HepG2 (cell line): ENCODE measurements around the gene PSD4. TPM values are rescaled to one million over a fixed set of nuclear protein-coding genes. Genes with fewer than 3 reads are reported as not detected.

Experiments
- polyA plus RNA-seq, 8 experiments: library from polyadenylated mRNA; depleted of rRNA in 3 of 8; stranded (reverse) in 7 of 8; unstranded in 1 of 8; fragments of >200 nt; fragmentation: Illumina TruSeq in 4 of 8; extraction: Trizol in 4 of 8; gene quantifications; 2 replicates each; pipeline versions ENCODE4 v1.2.1 to v1.2.3, GENCODE V29; 2011 to 2016; ENCODE audit warnings: low read depth in 4 of 8, missing spikeins in 1 of 8, mixed read lengths in 1 of 8; ENCODE audit not compliant: insufficient read depth in 1 of 8
- total RNA-seq, 5 experiments: library from RNA; depleted of rRNA; stranded (reverse); fragments of >200 nt; fragmentation: Illumina TruSeq; extraction: Trizol; gene quantifications; 2 replicates each; pipeline ENCODE4 v1.2.3, GENCODE V29; 2016; ENCODE audit warnings: low read depth in 1 of 5
- TF ChIP-seq, protein P1 (sequence below): sonication (generic); formaldehyde crosslinking; IDR thresholded peaks from 2 replicates; pipeline ENCODE4 v1.4.0; 2020; ENCODE audit warnings: low read depth, missing genetic modification reagents
- TF ChIP-seq, protein P2 (sequence below): fragments of 450-650 bp; IDR thresholded peaks from 2 replicates; pipeline ENCODE4 v1.6.1; 2017; ENCODE audit warnings: mild to moderate bottlenecking
- TF ChIP-seq, protein P3 (sequence below), 2 experiments: fragments of 450-650 bp in 1 of 2; sonication (generic) in 1 of 2; formaldehyde crosslinking in 1 of 2; IDR thresholded peaks; 2 replicates each; pipeline versions ENCODE4 v1.6.1 to v1.8.0; 2016 to 2022; ENCODE audit warnings: antibody characterized with exemption in 1 of 2, mild to moderate bottlenecking in 1 of 2, missing genetic modification reagents in 1 of 2
- TF ChIP-seq, protein P4 (sequence below): sonication (generic); formaldehyde crosslinking; IDR thresholded peaks from 2 replicates; pipeline ENCODE4 v1.8.1; 2023; ENCODE audit warnings: missing genetic modification reagents, mild to moderate bottlenecking, borderline replicate concordance

Gene PSD4
- total and polyA plus RNA-seq, 2 of the 13 experiments (the other 11 are each of a cell fraction or from before 2014, with no cell fraction given) = 5.8 to 9.4 TPM

DNA sequence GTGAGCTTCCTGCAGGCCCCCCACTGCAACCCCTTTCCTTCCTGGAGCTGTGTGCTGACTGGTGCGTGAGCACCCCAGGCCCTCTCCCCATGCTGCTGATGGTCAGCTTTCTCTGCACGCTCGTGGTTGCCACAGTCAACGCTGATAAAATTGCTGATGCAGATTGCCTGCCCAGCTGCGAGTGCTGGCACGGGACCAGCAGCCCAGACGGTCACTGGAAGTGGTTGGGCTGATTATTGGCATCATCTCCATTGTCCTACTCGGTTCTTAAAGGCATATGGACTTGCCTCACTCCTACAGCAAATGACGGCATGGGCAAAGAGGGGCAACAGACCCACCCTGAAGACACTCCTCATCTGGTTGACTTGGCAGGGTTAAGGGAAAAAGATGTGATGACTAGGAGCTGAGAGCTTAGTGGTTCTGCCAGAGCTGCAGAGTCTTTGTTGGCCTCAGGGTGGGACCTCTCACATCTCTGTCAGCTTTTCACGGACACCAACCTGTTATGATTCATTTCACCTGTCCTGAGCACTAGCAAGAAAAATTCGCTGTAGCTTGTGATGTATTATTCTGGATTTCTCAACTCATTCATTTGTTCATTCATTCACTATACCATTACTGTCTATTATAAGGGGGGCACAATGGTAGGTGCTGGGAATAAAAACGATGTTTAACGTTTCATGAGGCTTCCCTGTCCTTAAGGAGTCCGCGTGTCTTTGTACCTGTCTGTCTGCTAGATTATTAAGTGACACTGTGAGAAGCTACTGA lies 66.6 kb downstream of the PSD4 start (continued):
- TF ChIP-seq, protein P1, sequence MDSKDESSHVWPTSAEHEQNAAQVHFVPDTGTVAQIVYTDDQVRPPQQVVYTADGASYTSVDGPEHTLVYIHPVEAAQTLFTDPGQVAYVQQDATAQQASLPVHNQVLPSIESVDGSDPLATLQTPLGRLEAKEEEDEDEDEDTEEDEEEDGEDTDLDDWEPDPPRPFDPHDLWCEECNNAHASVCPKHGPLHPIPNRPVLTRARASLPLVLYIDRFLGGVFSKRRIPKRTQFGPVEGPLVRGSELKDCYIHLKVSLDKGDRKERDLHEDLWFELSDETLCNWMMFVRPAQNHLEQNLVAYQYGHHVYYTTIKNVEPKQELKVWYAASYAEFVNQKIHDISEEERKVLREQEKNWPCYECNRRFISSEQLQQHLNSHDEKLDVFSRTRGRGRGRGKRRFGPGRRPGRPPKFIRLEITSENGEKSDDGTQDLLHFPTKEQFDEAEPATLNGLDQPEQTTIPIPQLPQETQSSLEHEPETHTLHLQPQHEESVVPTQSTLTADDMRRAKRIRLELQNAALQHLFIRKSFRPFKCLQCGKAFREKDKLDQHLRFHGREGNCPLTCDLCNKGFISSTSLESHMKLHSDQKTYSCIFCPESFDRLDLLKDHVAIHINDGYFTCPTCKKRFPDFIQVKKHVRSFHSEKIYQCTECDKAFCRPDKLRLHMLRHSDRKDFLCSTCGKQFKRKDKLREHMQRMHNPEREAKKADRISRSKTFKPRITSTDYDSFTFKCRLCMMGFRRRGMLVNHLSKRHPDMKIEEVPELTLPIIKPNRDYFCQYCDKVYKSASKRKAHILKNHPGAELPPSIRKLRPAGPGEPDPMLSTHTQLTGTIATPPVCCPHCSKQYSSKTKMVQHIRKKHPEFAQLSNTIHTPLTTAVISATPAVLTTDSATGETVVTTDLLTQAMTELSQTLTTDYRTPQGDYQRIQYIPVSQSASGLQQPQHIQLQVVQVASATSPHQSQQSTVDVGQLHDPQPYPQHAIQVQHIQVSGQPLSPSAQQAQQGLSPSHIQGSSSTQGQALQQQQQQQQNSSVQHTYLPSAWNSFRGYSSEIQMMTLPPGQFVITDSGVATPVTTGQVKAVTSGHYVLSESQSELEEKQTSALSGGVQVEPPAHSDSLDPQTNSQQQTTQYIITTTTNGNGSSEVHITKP (CRISPR knock-in tag) = no peak
- TF ChIP-seq, protein P2, sequence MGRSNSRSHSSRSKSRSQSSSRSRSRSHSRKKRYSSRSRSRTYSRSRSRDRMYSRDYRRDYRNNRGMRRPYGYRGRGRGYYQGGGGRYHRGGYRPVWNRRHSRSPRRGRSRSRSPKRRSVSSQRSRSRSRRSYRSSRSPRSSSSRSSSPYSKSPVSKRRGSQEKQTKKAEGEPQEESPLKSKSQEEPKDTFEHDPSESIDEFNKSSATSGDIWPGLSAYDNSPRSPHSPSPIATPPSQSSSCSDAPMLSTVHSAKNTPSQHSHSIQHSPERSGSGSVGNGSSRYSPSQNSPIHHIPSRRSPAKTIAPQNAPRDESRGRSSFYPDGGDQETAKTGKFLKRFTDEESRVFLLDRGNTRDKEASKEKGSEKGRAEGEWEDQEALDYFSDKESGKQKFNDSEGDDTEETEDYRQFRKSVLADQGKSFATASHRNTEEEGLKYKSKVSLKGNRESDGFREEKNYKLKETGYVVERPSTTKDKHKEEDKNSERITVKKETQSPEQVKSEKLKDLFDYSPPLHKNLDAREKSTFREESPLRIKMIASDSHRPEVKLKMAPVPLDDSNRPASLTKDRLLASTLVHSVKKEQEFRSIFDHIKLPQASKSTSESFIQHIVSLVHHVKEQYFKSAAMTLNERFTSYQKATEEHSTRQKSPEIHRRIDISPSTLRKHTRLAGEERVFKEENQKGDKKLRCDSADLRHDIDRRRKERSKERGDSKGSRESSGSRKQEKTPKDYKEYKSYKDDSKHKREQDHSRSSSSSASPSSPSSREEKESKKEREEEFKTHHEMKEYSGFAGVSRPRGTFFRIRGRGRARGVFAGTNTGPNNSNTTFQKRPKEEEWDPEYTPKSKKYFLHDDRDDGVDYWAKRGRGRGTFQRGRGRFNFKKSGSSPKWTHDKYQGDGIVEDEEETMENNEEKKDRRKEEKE = no peak
- TF ChIP-seq, protein P3, sequence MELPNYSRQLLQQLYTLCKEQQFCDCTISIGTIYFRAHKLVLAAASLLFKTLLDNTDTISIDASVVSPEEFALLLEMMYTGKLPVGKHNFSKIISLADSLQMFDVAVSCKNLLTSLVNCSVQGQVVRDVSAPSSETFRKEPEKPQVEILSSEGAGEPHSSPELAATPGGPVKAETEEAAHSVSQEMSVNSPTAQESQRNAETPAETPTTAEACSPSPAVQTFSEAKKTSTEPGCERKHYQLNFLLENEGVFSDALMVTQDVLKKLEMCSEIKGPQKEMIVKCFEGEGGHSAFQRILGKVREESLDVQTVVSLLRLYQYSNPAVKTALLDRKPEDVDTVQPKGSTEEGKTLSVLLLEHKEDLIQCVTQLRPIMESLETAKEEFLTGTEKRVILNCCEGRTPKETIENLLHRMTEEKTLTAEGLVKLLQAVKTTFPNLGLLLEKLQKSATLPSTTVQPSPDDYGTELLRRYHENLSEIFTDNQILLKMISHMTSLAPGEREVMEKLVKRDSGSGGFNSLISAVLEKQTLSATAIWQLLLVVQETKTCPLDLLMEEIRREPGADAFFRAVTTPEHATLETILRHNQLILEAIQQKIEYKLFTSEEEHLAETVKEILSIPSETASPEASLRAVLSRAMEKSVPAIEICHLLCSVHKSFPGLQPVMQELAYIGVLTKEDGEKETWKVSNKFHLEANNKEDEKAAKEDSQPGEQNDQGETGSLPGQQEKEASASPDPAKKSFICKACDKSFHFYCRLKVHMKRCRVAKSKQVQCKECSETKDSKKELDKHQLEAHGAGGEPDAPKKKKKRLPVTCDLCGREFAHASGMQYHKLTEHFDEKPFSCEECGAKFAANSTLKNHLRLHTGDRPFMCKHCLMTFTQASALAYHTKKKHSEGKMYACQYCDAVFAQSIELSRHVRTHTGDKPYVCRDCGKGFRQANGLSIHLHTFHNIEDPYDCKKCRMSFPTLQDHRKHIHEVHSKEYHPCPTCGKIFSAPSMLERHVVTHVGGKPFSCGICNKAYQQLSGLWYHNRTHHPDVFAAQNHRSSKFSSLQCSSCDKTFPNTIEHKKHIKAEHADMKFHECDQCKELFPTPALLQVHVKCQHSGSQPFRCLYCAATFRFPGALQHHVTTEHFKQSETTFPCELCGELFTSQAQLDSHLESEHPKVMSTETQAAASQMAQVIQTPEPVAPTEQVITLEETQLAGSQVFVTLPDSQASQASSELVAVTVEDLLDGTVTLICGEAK (IDR thresholded peaks at IDR 0.05) = no peak
- TF ChIP-seq, protein P3 (CRISPR knock-in tag; IDR thresholded peaks at IDR 0.05) = 0 out of 2 replicates have a peak, but pooled peaks have one; percentile 27
- TF ChIP-seq, protein P4, sequence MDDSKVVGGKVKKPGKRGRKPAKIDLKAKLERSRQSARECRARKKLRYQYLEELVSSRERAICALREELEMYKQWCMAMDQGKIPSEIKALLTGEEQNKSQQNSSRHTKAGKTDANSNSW (CRISPR knock-in tag) = no peak
